HL-60 (cell line): ENCODE measurements around the gene AMH.
A peak's percentile ranks its signal among the peaks of the same experiment; 100 is the strongest.

Experiments used
- DNase-seq, 2 experiments: peaks; one replicate each; pipeline ENCODE4 v3.0.0-alpha.2; 2010 to 2020; ENCODE audit warnings: low read depth in 1 of 2, low spot score in 1 of 2
- H3K27ac ChIP-seq: fragments of 250-450 bp; sonication (Bioruptor Pico); replicated peaks from 2 replicates; pipeline ENCODE4 v1.5.1; 2020; ENCODE audit warnings: mild to moderate bottlenecking, moderate library complexity
- H3K27me3 ChIP-seq: fragments of 250-450 bp; sonication (Bioruptor Pico); 2 replicates; pipeline ENCODE4 v1.5.1; 2021; ENCODE audit warnings: mild to moderate bottlenecking, moderate library complexity; ENCODE audit not compliant: insufficient read depth, poor library complexity, severe bottlenecking
- H3K4me3 ChIP-seq: replicated peaks from 2 replicates; pipeline ENCODE4 v1.5.1; 2011; ENCODE audit warnings: mild to moderate bottlenecking, control low read depth, low read length; ENCODE audit not compliant: insufficient read depth
- CTCF ChIP-seq: IDR thresholded peaks from one replicate; pipeline ENCODE4 v1.5.1; 2011; ENCODE audit warnings: low read length, control low read depth, inconsistent platforms; ENCODE audit not compliant: insufficient read depth
- GABPA ChIP-seq: IDR thresholded peaks from 2 replicates; pipeline ENCODE4 v1.6.1; 2012; ENCODE audit warnings: low read depth
- POLR2AphosphoS5 ChIP-seq: IDR thresholded peaks from 2 replicates; pipeline ENCODE4 v1.6.1; 2012; ENCODE audit warnings: low read depth
- REST ChIP-seq: IDR thresholded peaks from 2 replicates; pipeline ENCODE4 v1.6.1; 2012; ENCODE audit warnings: low read depth; ENCODE audit not compliant: insufficient replicate concordance
- SPI1 ChIP-seq: IDR thresholded peaks from 2 replicates; pipeline ENCODE4 v1.6.1; 2012; ENCODE audit warnings: low read depth, mild to moderate bottlenecking, borderline replicate concordance

The AMH gene

GRCh38 chr19:2291185-2291751 lies 42.1 kb downstream of the AMH start:
- no peak for DNase-seq
- no peak for TF ChIP-seq REST
- no peak for TF ChIP-seq GABPA
- no peak for TF ChIP-seq POLR2AphosphoS5
- TF ChIP-seq SPI1 = no peak
- TF ChIP-seq CTCF = no peak
- Histone ChIP-seq H3K27ac (peak overlapping the region; percentile 100), H3K4me3 (peak overlapping the region; percentile 92), H3K27me3 (no peaks in the 10 kb centered on the region)

GRCh38 chr19:2294687-2295335 lies 45.7 kb downstream of the AMH start:
- H3K4me3 ChIP-seq = no peak overlapping the region
- H3K27me3 ChIP-seq = no peaks in the 10 kb centered on the region
- no peak for TF ChIP-seq REST
- TF ChIP-seq SPI1 = no peak
- no peak for TF ChIP-seq GABPA
- no peak for TF ChIP-seq POLR2AphosphoS5
- TF ChIP-seq CTCF = no peak
- no peak overlapping the region for H3K27ac ChIP-seq
- no peak for DNase-seq

GRCh38 chr19:2296141-2296540 lies 47.0 kb downstream of the AMH start:
- no peak for DNase-seq
- no peak overlapping the region for H3K27ac ChIP-seq

More at GRCh38 chr19:2296141-2296540, 47.0 kb downstream of the AMH start:
- Histone ChIP-seq H3K4me3 (no peak overlapping the region), H3K27me3 (no peaks in the 10 kb centered on the region)
- TF ChIP-seq SPI1 (no peak), CTCF (no peak), GABPA (no peak), REST (no peak), POLR2AphosphoS5 (no peak)
